Measurements from ENCODE around the gene LYPD6B. TPM values are rescaled to one million over a fixed set of nuclear protein-coding genes. Genes with fewer than 3 reads are reported as not detected.
A peak's percentile ranks its signal among the peaks of the same experiment; 100 is the strongest.

Gene LYPD6B
- total RNA-seq, 1 experiment from 2014 or later = 2.0 TPM

GRCh38 chr2:149018981-149019380 is 19.5 kb upstream of the LYPD6B start:
- WGBS (ENCODE audit: extremely low coverage, insufficient read length, low lambda C conversion rate) = no CpG with 5 or more reads among the region's 3 CpGs

More at GRCh38 chr2:149018981-149019380, 19.5 kb upstream of the LYPD6B start:
- Mint-ChIP-seq H3K9me3 (no peaks in the 10 kb centered on the region), H3K4me1 (peaks cover 15 to 17% of the 10 kb centered on the region in 2 experiments; a peak in 3 of 4 replicates), H3K4me3 (no peak overlapping the region), H3K27ac (peak overlapping the region in 1 of 3 experiments; percentile 62; a peak in 2 of 7 replicates), H3K36me3 (ENCODE audit: insufficient read depth in 1 of 3, low read depth in 3 of 3) (peaks cover 10 to 32% (median 29%) of the 10 kb centered on the region in 3 experiments; a peak in 6 of 7 replicates), H3K27me3 (ENCODE audit: low read depth) (peaks cover 1% of the 10 kb centered on the region; the same call in 1 of the 2 replicates)
- no peak overlapping the region for H2AFZ ChIP-seq (ENCODE audit: low read length)
- H2BK12ac ChIP-seq (ENCODE audit: insufficient read length, low read depth, low read length) = no peak overlapping the region
- H3K14ac ChIP-seq (ENCODE audit: insufficient read depth, low read length) = no peak overlapping the region
- H3K56ac ChIP-seq (ENCODE audit: insufficient read length, low read depth, low read length) = no peak overlapping the region
- no peak overlapping the region for H3T11ph ChIP-seq (ENCODE audit: low read length)
- H2BK5ac ChIP-seq (ENCODE audit: insufficient read length, low read length) = no peak overlapping the region
- no peak overlapping the region for H2BK20ac ChIP-seq (ENCODE audit: low read depth, low read length, poor library complexity, severe bottlenecking)
- H3K18ac ChIP-seq (ENCODE audit: insufficient read length, low read depth, low read length) = no peak overlapping the region
- no peak overlapping the region for H4K91ac ChIP-seq (ENCODE audit: insufficient read length, low read depth, low read length)
- no peaks in the 10 kb centered on the region for H3K4me1 ChIP-seq (ENCODE audit: insufficient read depth, low read length)
- no peaks in the 10 kb centered on the region for H3K27me3 ChIP-seq (ENCODE audit: insufficient read depth, low read length)
- H4K5ac ChIP-seq (ENCODE audit: insufficient read length, low read depth, low read length) = no peak overlapping the region
- no peak for TF ChIP-seq CTCF (conservative IDR thresholded peaks at IDR 0.05)
- H3K9me3 ChIP-seq (ENCODE audit: control insufficient read depth, low read depth, low read length) = no peaks in the 10 kb centered on the region
- H3K23ac ChIP-seq (ENCODE audit: insufficient read length, low read depth, low read length) = no peak overlapping the region
- H3K4ac ChIP-seq (ENCODE audit: low read depth, low read length) = no peak overlapping the region
- no peak overlapping the region for H3K9ac ChIP-seq (ENCODE audit: extremely low read depth, insufficient read length, low read length)
- DNase-seq = no peak
- H4K20me1 ChIP-seq (ENCODE audit: control insufficient read depth, insufficient read depth, insufficient read length) = no peaks in the 10 kb centered on the region
- no peak overlapping the region for H3K27ac ChIP-seq (ENCODE audit: insufficient read length, low read depth, low read length)
- H3K79me1 ChIP-seq (ENCODE audit: insufficient read depth, low read depth, low read length, poor library complexity, severe bottlenecking) = no peaks in the 10 kb centered on the region
- H2BK120ac ChIP-seq (ENCODE audit: low read depth, low read length, poor library complexity, severe bottlenecking) = no peak overlapping the region
- no peak overlapping the region for H3K4me2 ChIP-seq (ENCODE audit: insufficient read depth, insufficient read length, low read length)
- no peak overlapping the region for H2AK5ac ChIP-seq (ENCODE audit: insufficient read length, low read length)
- H3K79me2 ChIP-seq (ENCODE audit: insufficient read depth, low read length) = no peaks in the 10 kb centered on the region
- H4K8ac ChIP-seq (replicated peaks; ENCODE audit: insufficient read length, low read depth, low read length) = no peak overlapping the region
- no peaks in the 10 kb centered on the region for H3K23me2 ChIP-seq (ENCODE audit: insufficient read length, low read depth, low read length, poor library complexity, severe bottlenecking)
- no peak overlapping the region for H2BK15ac ChIP-seq (ENCODE audit: low read depth, low read length)

Measured in H9 (cell line).